ENCODE measurements around the gene ZNF248. TPM values are rescaled to one million over a fixed set of nuclear protein-coding genes. Genes with fewer than 3 reads are reported as not detected.
"Not testable (repeated sequence)": the region's sequence is repeated elsewhere in the genome, so short reads cannot be mapped to it uniquely, and the experiment has no call there.

The ZNF248 gene
- total and polyA plus RNA-seq, 4 donors = 3.6 to 38.0 (median 6.3) TPM

DNA sequence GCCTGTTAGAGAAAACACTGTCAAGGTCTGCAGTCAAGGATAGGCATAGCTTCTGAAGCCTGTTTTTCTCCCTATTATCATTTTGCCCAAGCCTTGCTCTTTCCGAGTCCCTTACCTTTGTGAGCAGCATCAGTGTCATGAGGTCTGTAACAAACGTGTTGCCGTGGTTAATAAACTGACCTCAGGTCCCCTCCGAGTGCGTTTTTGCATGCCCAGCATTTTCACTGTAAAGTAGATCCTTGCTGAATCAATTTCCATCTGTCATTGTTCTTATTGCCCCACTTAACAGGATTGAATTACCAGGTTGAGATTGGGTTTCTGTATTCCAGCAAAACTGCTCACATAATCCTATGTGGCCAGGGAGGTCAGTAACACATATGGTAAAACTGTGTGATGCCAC lies 110.3 kb downstream of the ZNF248 start:
- TF ChIP-seq, protein P1, sequence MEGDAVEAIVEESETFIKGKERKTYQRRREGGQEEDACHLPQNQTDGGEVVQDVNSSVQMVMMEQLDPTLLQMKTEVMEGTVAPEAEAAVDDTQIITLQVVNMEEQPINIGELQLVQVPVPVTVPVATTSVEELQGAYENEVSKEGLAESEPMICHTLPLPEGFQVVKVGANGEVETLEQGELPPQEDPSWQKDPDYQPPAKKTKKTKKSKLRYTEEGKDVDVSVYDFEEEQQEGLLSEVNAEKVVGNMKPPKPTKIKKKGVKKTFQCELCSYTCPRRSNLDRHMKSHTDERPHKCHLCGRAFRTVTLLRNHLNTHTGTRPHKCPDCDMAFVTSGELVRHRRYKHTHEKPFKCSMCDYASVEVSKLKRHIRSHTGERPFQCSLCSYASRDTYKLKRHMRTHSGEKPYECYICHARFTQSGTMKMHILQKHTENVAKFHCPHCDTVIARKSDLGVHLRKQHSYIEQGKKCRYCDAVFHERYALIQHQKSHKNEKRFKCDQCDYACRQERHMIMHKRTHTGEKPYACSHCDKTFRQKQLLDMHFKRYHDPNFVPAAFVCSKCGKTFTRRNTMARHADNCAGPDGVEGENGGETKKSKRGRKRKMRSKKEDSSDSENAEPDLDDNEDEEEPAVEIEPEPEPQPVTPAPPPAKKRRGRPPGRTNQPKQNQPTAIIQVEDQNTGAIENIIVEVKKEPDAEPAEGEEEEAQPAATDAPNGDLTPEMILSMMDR (IDR thresholded peaks at IDR 0.05; ENCODE audit: control extremely low read depth, extremely low read depth) = no peak
- 76% methylated on average over 5 of the region's 5 CpGs for WGBS, 2 donors

DNA sequence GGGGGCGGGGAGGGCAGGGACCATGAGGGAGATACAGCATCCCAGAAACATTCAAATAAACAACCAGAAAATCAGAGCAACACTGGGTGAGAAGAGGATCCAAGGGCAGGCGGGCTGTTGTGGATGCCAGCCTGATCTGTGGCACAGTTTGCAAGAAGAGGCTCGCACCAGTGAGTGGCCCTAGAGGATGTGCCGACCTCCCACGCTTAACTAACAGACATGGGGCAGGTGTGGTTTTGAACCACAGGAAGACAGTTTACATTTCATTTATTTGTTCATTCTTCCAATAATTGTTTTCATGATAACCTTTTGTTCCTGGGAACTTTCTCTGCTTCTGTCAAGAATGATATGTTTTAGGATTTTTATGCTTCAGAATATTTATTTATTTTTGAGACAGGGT lies 115.6 kb downstream of the ZNF248 start:
- Histone ChIP-seq H3K27ac (ENCODE audit: low read depth in 1 of 2, low read length in 1 of 2) (no peak overlapping the region), H3K4me3 (no peak overlapping the region), H3K4me1 (ENCODE audit: control insufficient read depth in 5 of 5, insufficient read depth in 5 of 5, low read length in 5 of 5) (no peaks in the 10 kb centered on the region), H3K36me3 (ENCODE audit: control insufficient read depth in 4 of 4, insufficient read depth in 4 of 4, low read length in 4 of 4) (no peaks in the 10 kb centered on the region), H3K27me3 (ENCODE audit: control insufficient read depth in 3 of 3, insufficient read depth in 3 of 3, low read length in 2 of 3) (no peaks in the 10 kb centered on the region), H3K9ac (ENCODE audit: insufficient read depth in 1 of 2, low read length in 2 of 2) (no peak overlapping the region), H3K9me3 (ENCODE audit: control insufficient read depth in 4 of 4, insufficient read depth in 3 of 4, low read length in 3 of 4) (peaks cover 0 to 17% (median 0%) of the 10 kb centered on the region in 4 donors)
- WGBS, 2 donors = 81 to 89% methylated on average over 5 of the region's 5 CpGs
- no peak for ATAC-seq (ENCODE audit: insufficient read depth, low FRiP score)
- DNase-seq = no peak
- TF ChIP-seq, protein P1 (IDR thresholded peaks at IDR 0.05; ENCODE audit: control extremely low read depth, extremely low read depth) = no peak

More for the DNA sequence above, 110.3 kb downstream of the ZNF248 start:
- H3K27me3 ChIP-seq (ENCODE audit: control insufficient read depth in 3 of 3, insufficient read depth in 3 of 3, low read length in 2 of 3) = no peaks in the 10 kb centered on the region
- H3K36me3 ChIP-seq (ENCODE audit: control insufficient read depth in 4 of 4, insufficient read depth in 4 of 4, low read length in 4 of 4) = no peaks in the 10 kb centered on the region
- peaks cover 0 to 10% (median 2%) of the 10 kb centered on the region in 4 donors for H3K9me3 ChIP-seq (ENCODE audit: control insufficient read depth in 4 of 4, insufficient read depth in 3 of 4, low read length in 3 of 4)
- no peaks in the 10 kb centered on the region for H3K4me1 ChIP-seq (ENCODE audit: control insufficient read depth in 5 of 5, insufficient read depth in 5 of 5, low read length in 5 of 5)
- DNase-seq (no peak), ATAC-seq (ENCODE audit: insufficient read depth, low FRiP score) (no peak)
- H3K4me3 ChIP-seq = no peak overlapping the region
- no peak overlapping the region for H3K9ac ChIP-seq (ENCODE audit: insufficient read depth in 1 of 2, low read length in 2 of 2)
- no peak overlapping the region for H3K27ac ChIP-seq (ENCODE audit: low read depth in 1 of 2, low read length in 1 of 2)

DNA sequence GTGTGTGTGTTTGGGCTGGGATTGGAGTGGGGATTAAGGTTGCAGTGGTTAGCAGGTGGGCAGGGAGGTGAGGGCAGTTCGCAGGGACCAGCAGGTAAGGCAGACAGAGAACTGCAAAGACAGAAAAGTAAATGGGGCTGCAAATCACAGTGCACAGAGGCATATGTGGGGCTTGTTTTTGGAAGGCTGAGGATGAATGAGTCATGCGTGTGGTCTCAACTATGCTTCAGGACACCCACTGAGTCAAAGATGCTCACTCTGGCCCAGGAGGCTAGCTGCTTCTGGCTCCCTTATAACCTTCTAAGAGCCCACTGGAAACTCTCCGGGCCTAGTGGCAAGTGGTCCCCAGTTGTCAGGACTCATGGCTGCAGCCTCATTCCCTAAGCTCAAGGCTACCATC lies 118.2 kb downstream of the ZNF248 start:
- Histone ChIP-seq H3K4me1 (ENCODE audit: control insufficient read depth in 5 of 5, insufficient read depth in 5 of 5, low read length in 5 of 5) (no peaks in the 10 kb centered on the region), H3K36me3 (ENCODE audit: control insufficient read depth in 4 of 4, insufficient read depth in 4 of 4, low read length in 4 of 4) (no peaks in the 10 kb centered on the region), H3K9ac (ENCODE audit: insufficient read depth in 1 of 2, low read length in 2 of 2) (no peak overlapping the region), H3K9me3 (ENCODE audit: control insufficient read depth in 4 of 4, insufficient read depth in 3 of 4, low read length in 3 of 4) (peaks cover 0 to 17% (median 1%) of the 10 kb centered on the region in 4 donors), H3K4me3 (no peak overlapping the region), H3K27ac (ENCODE audit: low read depth in 1 of 2, low read length in 1 of 2) (no peak overlapping the region), H3K27me3 (ENCODE audit: control insufficient read depth in 3 of 3, insufficient read depth in 3 of 3, low read length in 2 of 3) (no peaks in the 10 kb centered on the region)
- WGBS, 2 donors = 80 to 84% methylated on average over 3 of the region's 3 CpGs
- TF ChIP-seq, protein P1 (IDR thresholded peaks at IDR 0.05; ENCODE audit: control extremely low read depth, extremely low read depth) = no peak
- DNase-seq = no peak
- no peak for ATAC-seq (ENCODE audit: insufficient read depth, low FRiP score)

DNA sequence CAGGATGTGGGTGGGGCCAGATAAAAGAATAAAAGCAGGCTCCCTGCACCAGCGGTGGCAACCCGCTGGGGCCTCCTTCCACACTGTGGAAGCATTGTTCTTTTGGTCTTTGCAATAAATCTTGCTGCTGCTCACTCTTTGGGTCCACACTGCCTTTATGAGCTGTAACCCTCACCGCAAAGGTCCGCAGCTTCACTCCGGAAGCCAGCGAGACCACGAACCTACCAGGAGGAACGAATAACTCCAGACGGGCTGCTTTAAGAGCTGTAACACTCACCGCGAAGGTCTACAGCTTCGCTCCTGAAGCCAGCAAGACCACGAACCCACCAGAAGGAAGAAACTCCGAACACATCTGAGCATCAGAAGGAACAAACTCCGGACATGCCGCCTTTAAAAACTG lies 119.2 kb downstream of the ZNF248 start:
- not testable (repeated sequence) for H3K27ac ChIP-seq (ENCODE audit: low read depth in 1 of 2, low read length in 1 of 2); H3K36me3 ChIP-seq (ENCODE audit: control insufficient read depth in 4 of 4, insufficient read depth in 4 of 4, low read length in 4 of 4); H3K9ac ChIP-seq (ENCODE audit: insufficient read depth in 1 of 2, low read length in 2 of 2); ATAC-seq (ENCODE audit: insufficient read depth, low FRiP score); H3K27me3 ChIP-seq (ENCODE audit: control insufficient read depth in 3 of 3, insufficient read depth in 3 of 3, low read length in 2 of 3); H3K4me3 ChIP-seq; DNase-seq; H3K4me1 ChIP-seq (ENCODE audit: control insufficient read depth in 5 of 5, insufficient read depth in 5 of 5, low read length in 5 of 5)
- 89 to 93% methylated on average over 16 of the region's 16 CpGs for WGBS, 2 donors
- H3K9me3 ChIP-seq (ENCODE audit: control insufficient read depth in 4 of 4, insufficient read depth in 3 of 4, low read length in 3 of 4) = peaks cover 0 to 17% (median 1%) of the 10 kb centered on the region in 4 donors

Measured in lung (tissue), 12 donors.